Choroid plexus epithelial cell (primary cell): ENCODE data around the gene SOX5.

ENCODE experiments used
- DNase-seq: peaks from one replicate; pipeline ENCODE4 v3.0.0-alpha.2; 2010; ENCODE audit warnings: low read depth
- H3K4me3 ChIP-seq: 2 replicates; pipeline ENCODE4 v1.5.1; 2011; ENCODE audit warnings: low read depth, mild to moderate bottlenecking, control low read depth, low read length, moderate library complexity
- TF ChIP-seq, protein P1 (sequence below): conservative IDR thresholded peaks from 2 replicates; pipeline ENCODE4 v1.5.1; 2011; ENCODE audit warnings: low read depth, mild to moderate bottlenecking, control low read depth, inconsistent platforms, low read length, moderate library complexity

Gene SOX5

GRCh38 chr12:23891115-23891514, 58.4 kb downstream of the SOX5 start:
- DNase-seq, result no peak
- H3K4me3 ChIP-seq, result no peak overlapping the region
- TF ChIP-seq, protein P1, sequence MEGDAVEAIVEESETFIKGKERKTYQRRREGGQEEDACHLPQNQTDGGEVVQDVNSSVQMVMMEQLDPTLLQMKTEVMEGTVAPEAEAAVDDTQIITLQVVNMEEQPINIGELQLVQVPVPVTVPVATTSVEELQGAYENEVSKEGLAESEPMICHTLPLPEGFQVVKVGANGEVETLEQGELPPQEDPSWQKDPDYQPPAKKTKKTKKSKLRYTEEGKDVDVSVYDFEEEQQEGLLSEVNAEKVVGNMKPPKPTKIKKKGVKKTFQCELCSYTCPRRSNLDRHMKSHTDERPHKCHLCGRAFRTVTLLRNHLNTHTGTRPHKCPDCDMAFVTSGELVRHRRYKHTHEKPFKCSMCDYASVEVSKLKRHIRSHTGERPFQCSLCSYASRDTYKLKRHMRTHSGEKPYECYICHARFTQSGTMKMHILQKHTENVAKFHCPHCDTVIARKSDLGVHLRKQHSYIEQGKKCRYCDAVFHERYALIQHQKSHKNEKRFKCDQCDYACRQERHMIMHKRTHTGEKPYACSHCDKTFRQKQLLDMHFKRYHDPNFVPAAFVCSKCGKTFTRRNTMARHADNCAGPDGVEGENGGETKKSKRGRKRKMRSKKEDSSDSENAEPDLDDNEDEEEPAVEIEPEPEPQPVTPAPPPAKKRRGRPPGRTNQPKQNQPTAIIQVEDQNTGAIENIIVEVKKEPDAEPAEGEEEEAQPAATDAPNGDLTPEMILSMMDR, result no peak

GRCh38 chr12:23889069-23889440, 60.4 kb downstream of the SOX5 start:
- no peak overlapping the region for H3K4me3 ChIP-seq
- DNase-seq, result no peak
- TF ChIP-seq, protein P1, result no peak

- DNase-seq, result peak; percentile 51
- H3K4me3 ChIP-seq, result no peak overlapping the region
- TF ChIP-seq, protein P1, result no peak
These were observed 60.9 kb downstream of the SOX5 start for GRCh38 chr12:23888396-23889068.

GRCh38 chr12:23887055-23887835, 62.2 kb downstream of the SOX5 start:
- TF ChIP-seq, protein P1, result no peak
- H3K4me3 ChIP-seq, result no peak overlapping the region
- peak; percentile 30 for DNase-seq

DNA sequence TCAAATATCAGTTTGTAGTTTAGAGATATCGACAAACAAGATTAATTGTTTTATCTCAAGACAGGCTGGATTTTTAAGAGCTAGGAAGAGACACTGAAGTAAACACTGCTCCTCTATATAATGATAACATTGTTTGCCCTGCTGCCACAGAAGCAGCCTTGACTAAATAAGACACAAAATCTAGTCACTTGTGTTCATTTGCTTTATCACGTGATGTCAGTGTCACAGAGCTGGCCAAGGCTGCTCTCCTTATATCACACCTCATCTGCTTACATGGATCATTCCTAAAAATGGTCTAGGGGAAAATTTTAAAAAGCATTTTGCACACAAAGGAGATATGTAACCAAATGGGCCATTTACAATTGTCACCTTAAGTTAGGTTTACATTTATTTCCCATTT, 64.1 kb downstream of the SOX5 start:
- DNase-seq, result no peak
- no peak overlapping the region for H3K4me3 ChIP-seq
- TF ChIP-seq, protein P1, result no peak

DNA sequence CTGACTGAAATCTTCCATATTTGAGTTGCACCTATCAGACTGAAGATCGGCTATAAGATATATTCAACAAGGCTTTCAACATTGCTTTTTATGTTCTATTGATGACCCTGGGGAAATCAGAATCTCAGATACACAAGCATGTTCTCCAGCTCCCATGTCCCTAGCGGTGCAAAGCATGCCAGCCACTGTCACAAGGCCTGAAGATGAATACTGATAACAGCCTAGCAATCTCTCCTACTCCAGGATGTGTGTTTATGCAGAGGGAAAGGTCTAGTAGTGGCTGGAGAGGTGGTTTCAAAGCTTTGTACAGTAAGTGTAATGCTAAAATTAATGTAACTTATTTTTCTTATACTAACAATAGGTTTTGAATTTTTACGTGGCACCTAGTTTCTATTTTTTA, 64.6 kb downstream of the SOX5 start:
- TF ChIP-seq, protein P1, result no peak
- H3K4me3 ChIP-seq, result no peak overlapping the region
- no peak for DNase-seq
